Inflammatory macrophage treated with lipopolysaccharide for 4 hours (primary cell): ENCODE data around the gene MED12L.

Source experiments
- DNase-seq: peaks from one replicate; pipeline ENCODE4 v3.0.0-alpha.2; 2020

MED12L gene

DNA sequence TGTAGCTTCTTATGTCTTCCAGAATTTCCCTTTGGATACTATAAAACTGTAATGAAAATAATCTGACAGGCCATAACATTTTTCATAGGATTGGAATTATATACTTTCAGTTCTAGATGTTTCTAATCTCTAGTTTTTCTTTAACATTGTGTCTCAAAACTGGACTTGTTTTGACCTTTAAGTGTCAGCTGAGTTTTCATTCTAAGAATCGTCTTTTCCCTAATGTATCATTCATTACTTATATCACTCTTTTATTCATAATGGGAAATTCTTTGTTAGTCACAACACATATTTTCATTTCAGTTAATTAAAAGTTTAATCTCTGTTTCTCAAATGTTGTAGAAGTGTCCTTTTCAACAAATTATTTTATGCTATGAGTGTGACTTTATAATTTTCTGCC lies 105.6 kb downstream of the MED12L start:
- no peak for DNase-seq

- DNase-seq: no peak
Observed at GRCh38 chr3:151192545-151192944, 107.1 kb downstream of the MED12L start.

- DNase-seq: no peak
Observed at GRCh38 chr3:151195826-151196225, 110.4 kb downstream of the MED12L start.

GRCh38 chr3:151196434-151196833 lies 111.0 kb downstream of the MED12L start:
- DNase-seq: no peak

- DNase-seq: no peak
Observed at GRCh38 chr3:151197228-151197627, 111.8 kb downstream of the MED12L start.

DNA sequence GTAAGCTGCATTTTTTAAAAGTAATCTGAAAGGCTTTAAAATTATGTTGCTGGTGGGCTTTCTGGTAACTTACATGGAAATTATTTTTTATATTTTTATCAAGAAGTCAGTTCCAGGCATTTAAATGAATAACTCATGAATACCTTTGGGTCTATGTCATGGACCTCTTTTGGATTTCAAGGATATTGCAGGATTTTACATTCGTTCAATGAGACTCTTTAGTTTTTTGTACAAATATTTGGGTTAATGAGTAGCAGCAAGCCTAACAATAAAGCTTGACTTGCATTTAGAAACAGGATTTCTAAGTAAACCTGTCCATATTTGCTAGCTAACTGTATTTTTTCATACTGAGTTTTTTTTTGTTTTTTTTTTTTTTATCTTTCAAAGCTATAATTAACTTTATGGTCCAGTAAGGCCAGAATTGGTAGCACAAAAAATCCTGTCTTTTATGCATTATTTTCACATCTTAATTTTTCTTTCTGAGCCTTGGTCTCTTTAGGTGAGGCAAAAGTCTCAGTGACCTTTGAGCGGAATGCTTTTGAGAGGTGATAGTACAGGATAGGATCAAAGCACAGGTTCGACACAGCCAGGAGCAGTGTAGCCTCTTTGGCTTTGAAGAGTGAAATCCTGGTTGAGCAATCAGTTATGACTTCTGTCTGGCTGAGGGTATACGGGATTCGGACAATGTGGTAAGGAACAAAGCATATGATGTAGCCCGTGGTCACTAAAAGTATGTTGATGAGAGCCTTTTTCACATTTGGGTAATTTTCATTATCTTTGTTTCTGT lies 112.7 kb downstream of the MED12L start:
- no peak for DNase-seq

- no peak for DNase-seq
Observed at GRCh38 chr3:151198849-151199248, 113.4 kb downstream of the MED12L start.

DNA sequence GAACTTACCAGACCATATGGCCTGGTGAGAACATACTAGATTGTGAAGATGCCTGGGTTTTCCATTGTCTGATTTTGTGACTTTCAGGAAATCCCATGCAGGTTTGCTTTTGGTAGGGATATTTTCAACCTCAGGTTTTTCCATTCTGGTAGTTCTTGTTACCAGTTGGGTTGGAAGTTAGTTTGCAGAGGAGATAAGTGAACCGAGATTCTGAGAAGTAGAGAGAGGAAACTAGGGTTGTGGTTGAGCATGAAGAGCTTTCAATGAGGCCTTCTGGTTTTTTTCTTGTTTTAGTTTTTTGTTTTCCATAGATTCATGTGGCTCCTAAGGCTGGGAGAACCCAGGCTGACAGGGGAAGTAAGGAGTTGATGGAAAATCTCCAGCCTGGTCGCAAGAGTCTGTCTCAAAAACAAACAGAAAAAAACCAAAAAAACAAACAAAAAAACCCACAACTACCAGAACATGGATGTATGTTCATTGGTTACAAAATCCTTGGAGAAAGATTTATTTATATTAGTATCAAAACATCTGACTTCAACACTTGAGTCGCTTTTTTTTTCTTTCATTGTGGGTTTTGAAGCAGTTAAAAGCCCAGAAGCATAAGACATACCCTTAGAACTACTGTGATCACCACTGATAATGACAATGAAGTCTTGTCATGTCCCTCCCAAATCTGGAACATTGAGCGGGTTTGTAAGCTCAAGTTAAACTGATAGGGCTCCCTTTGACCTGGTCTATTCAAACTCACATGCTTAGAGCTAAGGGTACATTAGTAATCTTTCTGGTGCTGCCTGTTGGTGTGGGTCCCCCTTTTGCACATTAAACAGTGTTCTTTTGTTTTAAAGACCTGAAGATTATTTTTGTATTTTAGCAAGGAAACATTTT lies 114.3 kb downstream of the MED12L start:
- no peak for DNase-seq

GRCh38 chr3:151200586-151200985 lies 115.1 kb downstream of the MED12L start:
- DNase-seq: no peak

DNA sequence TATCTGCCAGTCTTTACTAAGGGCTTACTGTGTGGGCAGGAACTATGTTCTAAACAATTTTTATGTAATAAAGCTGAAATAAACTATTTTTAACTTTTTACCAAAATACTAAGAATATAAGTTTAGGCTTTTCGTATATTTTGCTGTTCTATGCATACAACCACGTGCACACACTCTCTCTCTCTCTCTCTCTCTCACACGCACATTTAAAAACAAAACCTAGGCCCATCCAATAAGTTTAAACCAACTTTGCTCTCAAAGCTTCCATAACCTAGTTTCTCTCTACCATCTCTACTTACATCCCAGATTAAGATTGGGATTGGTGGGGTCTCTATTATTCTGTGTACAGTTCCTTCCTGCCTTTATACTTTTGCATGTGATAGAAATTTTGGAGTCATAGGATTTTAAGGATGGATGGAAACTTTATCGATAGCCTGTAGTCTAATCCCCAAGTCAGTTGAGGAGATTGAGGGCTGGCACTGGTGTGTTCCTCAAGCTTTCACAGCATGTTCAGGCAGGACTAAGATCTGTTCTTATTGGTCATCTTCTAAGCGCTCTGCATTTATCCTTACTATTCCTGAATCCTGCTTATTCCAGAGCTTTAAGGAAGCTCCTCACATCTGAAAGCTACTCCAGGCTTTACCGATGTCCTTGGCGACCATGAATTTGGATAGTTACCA lies 115.7 kb downstream of the MED12L start:
- DNase-seq: no peak

DNA sequence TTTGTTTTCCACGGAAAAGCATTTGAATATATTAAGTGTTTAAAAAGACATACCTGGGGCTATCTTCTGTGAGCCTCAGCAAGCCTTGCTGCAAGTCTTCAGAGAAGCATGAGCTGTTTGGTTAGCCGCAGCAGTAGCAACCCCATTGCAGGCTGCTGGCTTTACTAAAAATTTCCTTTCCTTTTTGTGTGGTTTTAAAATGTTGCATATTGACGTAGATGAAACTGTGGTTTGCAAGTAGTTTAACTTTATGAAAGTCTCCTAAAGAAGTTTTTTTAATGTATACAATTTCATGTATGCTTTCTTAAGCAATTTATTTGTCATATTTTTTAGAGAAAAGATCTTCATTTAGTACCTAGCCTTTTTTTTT lies 117.6 kb downstream of the MED12L start, which contains the start of gene GPR171:
Gene GPR171, minus strand, starts transcription at position 166 of the 370 bp plus-strand sequence. CDS start 3,830 bp downstream, outside the sequence.
- DNase-seq: no peak

DNA sequence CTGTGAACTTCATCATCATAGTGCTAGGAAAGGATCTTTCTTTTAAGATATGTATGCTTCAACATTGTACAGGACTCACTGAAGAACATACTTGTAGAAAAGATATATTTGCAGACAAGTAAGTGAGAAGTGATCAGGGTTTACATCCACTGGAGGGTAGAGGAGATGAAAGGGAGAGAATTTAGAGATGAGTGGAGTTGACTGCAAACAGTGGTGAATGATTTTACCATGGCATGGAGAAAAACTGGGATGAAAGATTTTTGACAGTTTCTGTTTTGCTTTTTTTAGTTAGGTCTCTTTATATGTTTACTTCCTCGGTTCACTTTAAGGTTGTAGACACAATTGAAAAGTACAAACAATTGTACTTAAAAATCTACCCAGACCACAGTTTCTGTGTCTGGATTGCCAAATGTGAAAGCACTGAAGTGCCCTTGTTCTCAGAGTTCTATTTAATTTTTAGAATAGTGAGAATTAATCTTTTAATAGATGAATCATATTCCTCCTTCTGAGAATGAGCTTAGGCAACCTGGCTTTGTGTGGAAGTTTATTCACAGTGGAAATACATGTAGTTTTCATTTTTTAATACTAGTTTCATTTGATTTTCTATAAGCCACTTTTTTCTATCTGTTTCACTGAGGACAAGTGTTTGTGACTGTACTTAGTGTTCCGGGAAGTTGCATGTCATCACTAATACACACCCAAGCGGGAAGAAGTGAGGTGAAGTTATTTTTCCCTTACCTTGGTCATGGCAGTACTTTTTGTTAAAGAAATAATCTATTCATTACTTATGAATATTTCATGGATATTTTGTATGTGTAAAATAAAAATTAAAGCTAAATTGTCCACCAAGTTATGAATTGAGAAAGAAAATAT lies 119.3 kb downstream of the MED12L start:
- no peak for DNase-seq

- DNase-seq: no peak
Observed at GRCh38 chr3:151205482-151205881, 120.0 kb downstream of the MED12L start.

DNA sequence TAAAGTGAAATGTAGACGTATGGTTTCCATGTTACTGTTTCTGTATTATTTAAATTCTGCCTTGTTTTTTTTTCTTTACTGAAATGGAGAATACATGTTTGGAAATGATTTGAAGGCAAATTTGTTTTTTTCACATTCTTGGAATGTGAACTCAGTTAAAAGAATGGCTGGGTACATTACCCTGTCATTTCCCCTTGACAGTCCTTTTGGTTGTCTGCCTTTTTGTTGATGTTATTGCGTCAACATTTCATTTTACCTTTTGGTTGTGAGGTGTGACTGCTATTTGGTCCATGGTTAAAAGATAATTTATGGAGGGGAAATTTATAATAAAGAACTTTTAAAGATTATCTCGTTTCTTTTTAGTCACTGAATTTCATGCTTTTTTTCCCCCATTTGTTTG lies 120.7 kb downstream of the MED12L start:
- DNase-seq: no peak

- peak; percentile 18 for DNase-seq
Observed at GRCh38 chr3:151209654-151210053, 124.2 kb downstream of the MED12L start.

DNA sequence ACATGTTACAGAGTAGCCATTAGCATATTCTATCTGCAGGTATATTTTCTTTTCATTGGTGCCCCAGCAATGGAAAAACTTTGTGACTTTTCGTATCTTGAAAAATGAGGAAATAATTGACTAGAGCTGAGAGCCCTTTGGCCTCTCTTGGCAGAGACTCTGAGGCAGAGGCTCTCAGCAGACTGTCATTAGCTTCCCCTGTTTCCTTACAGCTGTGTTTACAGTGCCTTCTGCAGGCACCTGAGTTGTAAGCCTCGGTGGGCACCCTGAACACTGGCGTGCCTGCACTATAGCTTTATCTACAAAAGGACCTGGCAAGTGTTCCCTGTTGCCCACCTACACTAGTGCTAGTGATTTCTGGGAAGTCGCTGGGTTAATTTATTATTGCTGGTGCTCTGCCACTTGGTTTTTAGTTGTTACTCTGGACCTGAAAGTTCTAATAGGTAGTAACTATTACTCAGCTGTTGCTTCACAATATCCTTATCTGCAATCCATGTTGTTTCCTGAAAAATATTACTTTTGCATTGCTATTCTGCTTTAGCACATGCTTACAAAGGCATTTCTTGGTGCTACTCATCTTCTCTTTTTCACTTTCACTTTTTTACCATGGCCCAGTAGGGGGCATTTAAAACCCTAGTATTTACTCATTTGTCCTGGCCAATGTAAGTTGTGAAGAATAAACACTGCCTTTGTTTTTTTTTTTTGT lies 125.4 kb downstream of the MED12L start:
- DNase-seq: peak; percentile 70

DNA sequence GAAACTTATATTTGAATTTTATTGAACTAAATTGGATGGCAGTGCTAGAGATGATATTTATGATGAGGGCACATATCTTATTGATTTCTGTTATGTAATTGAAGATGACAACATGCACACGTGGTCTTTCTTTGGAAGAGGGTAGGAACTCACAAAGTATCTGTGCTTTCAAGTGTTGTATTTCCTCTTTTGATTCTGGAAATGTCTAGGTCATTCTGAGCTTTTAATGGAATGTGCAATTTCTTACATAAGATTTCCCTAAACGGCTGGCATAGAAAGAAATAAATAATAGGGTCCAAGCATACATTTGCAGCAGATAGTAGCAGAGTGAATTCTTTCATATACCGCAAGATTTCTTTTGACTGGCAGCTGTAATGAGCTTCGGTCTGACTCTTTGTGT lies 127.7 kb downstream of the MED12L start:
- DNase-seq: peak; percentile 31

DNA sequence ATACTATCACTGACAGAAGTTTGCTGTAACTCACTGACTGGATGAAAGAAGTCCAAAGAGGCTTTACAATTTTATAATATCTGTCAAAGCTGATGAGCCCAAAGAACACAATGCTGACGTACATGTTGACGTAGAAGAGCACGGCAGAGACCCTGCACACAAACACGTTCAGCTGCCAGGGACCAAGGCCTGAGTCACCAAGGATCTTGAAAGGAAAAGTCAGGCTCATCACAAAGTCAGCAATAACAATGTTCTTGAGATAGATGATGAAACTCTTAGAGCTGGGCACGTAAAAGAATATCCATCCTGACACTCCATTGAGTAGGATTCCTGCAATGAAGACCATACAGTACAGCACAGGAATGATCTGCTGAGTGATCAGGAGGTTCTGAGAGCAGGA lies 128.4 kb downstream of the MED12L start:
- DNase-seq: no peak

DNA sequence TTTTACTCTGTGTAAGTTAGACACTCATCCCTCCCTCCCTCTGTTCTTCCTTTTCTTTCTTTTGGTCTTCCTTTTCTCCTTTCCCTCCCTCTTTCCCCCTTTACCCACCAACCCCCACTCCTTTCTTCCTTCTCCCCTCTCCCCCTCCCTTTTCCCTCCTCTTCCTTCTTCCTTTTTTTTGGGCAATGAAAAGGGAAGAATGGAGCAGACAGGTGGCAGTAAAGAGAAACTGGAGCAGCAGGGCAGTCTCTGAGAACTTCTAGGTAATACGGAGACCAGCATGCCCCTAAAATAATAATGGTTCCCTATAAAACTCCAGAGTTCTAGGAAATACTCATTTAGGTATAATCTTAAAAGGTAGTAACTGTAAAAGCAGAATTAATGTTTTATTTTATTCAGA lies 129.0 kb downstream of the MED12L start:
- no peak for DNase-seq

GRCh38 chr3:151216641-151217607 lies 131.5 kb downstream of the MED12L start:
- no peak for DNase-seq

DNA sequence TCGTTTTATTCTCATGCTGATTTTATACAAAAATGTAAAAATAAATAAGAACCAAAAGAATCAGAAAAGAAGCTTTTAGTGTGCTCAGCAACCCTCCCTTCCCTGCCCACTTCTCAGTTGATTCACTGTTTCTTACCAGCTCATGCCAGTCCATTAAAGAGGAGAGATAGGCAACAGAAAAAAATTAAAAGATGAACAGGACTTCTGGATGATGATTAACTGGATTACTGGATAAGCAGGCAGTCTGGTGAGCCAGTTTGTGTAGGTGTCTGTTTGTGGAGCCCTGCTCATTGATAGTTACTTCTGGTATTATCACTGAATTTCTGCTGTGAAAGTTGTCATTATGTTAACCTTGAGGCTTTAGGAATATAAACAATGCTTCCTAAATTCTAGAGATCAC lies 132.7 kb downstream of the MED12L start:
- DNase-seq: no peak
